Measurements from ENCODE around the gene PRICKLE2. TPM values are rescaled to one million over a fixed set of nuclear protein-coding genes. Genes with fewer than 3 reads are reported as not detected.

PRICKLE2 gene
- total RNA-seq, 1 donor from 2014 or later: 5.3 TPM

- no peak for DNase-seq (ENCODE audit: low spot score)
Observed at GRCh38 chr3:64176461-64176996, 48.7 kb downstream of the PRICKLE2 start.

GRCh38 chr3:64174328-64174727, 50.9 kb downstream of the PRICKLE2 start:
- H3K36me3 Mint-ChIP-seq (ENCODE audit: low read depth, unreplicated experiment): no peaks in the 10 kb centered on the region
- H3K9me3 Mint-ChIP-seq (ENCODE audit: unreplicated experiment): no peaks in the 10 kb centered on the region
- no peak overlapping the region for H3K27ac Mint-ChIP-seq (ENCODE audit: unreplicated experiment)
- peaks cover 4% of the 10 kb centered on the region for H3K4me1 Mint-ChIP-seq (ENCODE audit: unreplicated experiment)
- TF ChIP-seq CTCF (IDR thresholded peaks at IDR 0.05; ENCODE audit: unreplicated experiment): no peak
- H3K4me3 Mint-ChIP-seq (ENCODE audit: unreplicated experiment): no peak overlapping the region
- DNase-seq (ENCODE audit: low spot score): no peak
- H3K27me3 Mint-ChIP-seq (ENCODE audit: unreplicated experiment): no peaks in the 10 kb centered on the region

More at GRCh38 chr3:64176461-64176996, 48.7 kb downstream of the PRICKLE2 start:
- Mint-ChIP-seq H3K9me3 (ENCODE audit: unreplicated experiment) (no peaks in the 10 kb centered on the region), H3K27me3 (ENCODE audit: unreplicated experiment) (no peaks in the 10 kb centered on the region), H3K4me1 (ENCODE audit: unreplicated experiment) (peaks cover 4% of the 10 kb centered on the region), H3K27ac (ENCODE audit: unreplicated experiment) (no peak overlapping the region), H3K36me3 (ENCODE audit: low read depth, unreplicated experiment) (no peaks in the 10 kb centered on the region), H3K4me3 (ENCODE audit: unreplicated experiment) (no peak overlapping the region)
- TF ChIP-seq CTCF (IDR thresholded peaks at IDR 0.05; ENCODE audit: unreplicated experiment): no peak

DNA sequence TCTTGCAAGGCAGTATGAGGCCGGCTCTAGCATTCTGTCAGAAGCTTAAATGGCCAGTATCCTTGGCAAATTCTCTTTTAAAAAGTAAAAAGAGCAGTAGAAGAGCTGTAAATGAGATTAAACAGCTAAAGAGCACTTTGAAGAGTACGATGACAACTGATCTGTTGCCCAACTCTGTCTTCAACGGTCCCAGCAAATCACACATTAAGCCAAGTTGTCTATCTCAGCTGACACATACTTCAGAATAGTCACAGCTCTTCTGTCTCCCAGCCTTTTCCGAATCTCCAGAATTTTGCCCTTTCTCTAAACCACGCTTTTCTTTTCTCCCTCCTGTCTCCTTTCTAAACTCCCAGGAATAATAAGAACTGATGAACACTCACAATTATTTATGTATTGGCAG, 51.7 kb downstream of the PRICKLE2 start:
- Mint-ChIP-seq H3K4me1 (ENCODE audit: unreplicated experiment) (peaks cover 4% of the 10 kb centered on the region), H3K9me3 (ENCODE audit: unreplicated experiment) (no peaks in the 10 kb centered on the region), H3K36me3 (ENCODE audit: low read depth, unreplicated experiment) (no peaks in the 10 kb centered on the region), H3K27ac (ENCODE audit: unreplicated experiment) (no peak overlapping the region), H3K4me3 (ENCODE audit: unreplicated experiment) (no peak overlapping the region), H3K27me3 (ENCODE audit: unreplicated experiment) (no peaks in the 10 kb centered on the region)
- TF ChIP-seq CTCF (IDR thresholded peaks at IDR 0.05; ENCODE audit: unreplicated experiment): no peak
- DNase-seq (ENCODE audit: low spot score): no peak

DNA sequence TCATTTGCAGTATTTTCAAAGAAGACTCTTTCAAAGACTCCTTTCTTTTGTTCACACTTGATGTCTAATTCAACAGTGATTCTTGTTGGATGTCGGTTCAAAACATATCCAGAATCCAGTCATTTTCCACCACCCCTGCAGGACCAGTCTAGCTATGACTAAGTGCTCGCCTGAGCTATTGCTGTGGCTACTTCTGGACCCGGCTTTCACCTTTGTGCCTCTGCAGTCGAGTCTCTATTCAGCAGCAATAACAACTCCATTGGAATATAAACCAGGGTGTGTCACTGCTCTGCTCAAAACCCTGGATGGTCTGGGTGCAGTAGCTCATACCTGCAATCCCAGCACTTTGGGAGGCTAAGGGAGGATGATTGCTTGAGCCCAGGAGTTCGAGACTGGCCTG, 55.0 kb downstream of the PRICKLE2 start:
- H3K27me3 Mint-ChIP-seq (ENCODE audit: unreplicated experiment): peaks cover 1% of the 10 kb centered on the region
- no peak overlapping the region for H3K4me3 Mint-ChIP-seq (ENCODE audit: unreplicated experiment)
- H3K9me3 Mint-ChIP-seq (ENCODE audit: unreplicated experiment): no peaks in the 10 kb centered on the region
- no peaks in the 10 kb centered on the region for H3K36me3 Mint-ChIP-seq (ENCODE audit: low read depth, unreplicated experiment)
- DNase-seq (ENCODE audit: low spot score): no peak
- no peaks in the 10 kb centered on the region for H3K4me1 Mint-ChIP-seq (ENCODE audit: unreplicated experiment)
- no peak overlapping the region for H3K27ac Mint-ChIP-seq (ENCODE audit: unreplicated experiment)
- no peak for TF ChIP-seq CTCF (IDR thresholded peaks at IDR 0.05; ENCODE audit: unreplicated experiment)

- Mint-ChIP-seq H3K27me3 (ENCODE audit: unreplicated experiment) (peaks cover 1% of the 10 kb centered on the region), H3K9me3 (ENCODE audit: unreplicated experiment) (no peaks in the 10 kb centered on the region), H3K36me3 (ENCODE audit: low read depth, unreplicated experiment) (no peaks in the 10 kb centered on the region), H3K4me3 (ENCODE audit: unreplicated experiment) (no peak overlapping the region), H3K4me1 (ENCODE audit: unreplicated experiment) (no peaks in the 10 kb centered on the region), H3K27ac (ENCODE audit: unreplicated experiment) (no peak overlapping the region)
- DNase-seq (ENCODE audit: low spot score): no peak
- TF ChIP-seq CTCF (IDR thresholded peaks at IDR 0.05; ENCODE audit: unreplicated experiment): no peak
Observed at GRCh38 chr3:64167868-64168267, 57.4 kb downstream of the PRICKLE2 start.
